GM21360 (cell line): Measurements from ENCODE around the gene PGLYRP3.
"Not testable (repeated sequence)": the region's sequence is repeated elsewhere in the genome, so short reads cannot be mapped to it uniquely, and the experiment has no call there.

Experiments used
- ATAC-seq: cut with Tn5 transposase; IDR thresholded peaks from one replicate; pipeline ENCODE4 v1.9.1; 2021; ENCODE audit warnings: mild to moderate bottlenecking, moderate library complexity; ENCODE audit not compliant: unreplicated experiment

The PGLYRP3 gene

GRCh38 chr1:153318145-153318544 lies 5.4 kb upstream of the PGLYRP3 start:
- not testable (repeated sequence) for ATAC-seq

DNA sequence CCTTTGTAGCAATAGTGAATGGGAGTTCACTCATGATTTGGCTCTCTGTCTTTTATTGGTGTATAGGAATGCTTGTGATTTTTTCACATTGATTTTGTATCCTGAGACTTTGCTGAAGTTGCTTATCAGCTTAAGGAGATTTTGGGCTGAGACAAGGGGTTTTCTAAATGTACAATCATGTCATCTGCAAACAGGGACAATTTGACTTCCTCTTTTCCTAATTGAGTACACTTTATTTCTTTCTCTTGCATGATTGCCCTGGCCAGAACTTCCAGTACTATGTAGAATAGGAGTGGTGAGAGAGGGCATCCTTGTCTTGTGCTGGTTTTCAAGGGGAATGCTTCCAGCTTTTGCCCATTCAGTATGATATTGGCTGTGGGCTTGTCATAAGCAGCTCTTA lies 3.3 kb upstream of the PGLYRP3 start:
- not testable (repeated sequence) for ATAC-seq

DNA sequence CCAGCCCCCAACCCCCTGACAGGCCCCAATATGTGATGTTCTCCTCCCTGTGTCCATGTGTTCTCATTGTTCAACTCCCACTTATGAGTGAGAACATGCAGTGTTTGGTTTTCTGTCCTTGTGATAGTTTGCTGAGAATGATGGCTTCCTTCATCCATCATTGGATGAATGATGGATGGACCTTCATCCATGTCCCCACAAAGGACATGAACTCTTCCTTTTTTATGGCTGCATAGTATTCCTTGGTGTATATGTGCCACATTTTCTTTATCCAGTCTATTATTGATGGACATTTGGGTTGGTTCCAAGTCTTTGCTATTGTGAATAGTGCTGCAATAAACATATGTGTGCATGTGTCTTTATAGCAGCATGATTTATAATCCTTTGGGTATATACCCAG lies 1.6 kb upstream of the PGLYRP3 start:
- ATAC-seq = not testable (repeated sequence)

- no peak for ATAC-seq
Measured at GRCh38 chr1:153313288-153313687, 536 bp upstream of the PGLYRP3 start.

GRCh38 chr1:153310526-153310925 lies 2.2 kb downstream of the PGLYRP3 start:
- ATAC-seq = no peak

- no peak for ATAC-seq
Measured at GRCh38 chr1:153309441-153309840, 3.3 kb downstream of the PGLYRP3 start.

DNA sequence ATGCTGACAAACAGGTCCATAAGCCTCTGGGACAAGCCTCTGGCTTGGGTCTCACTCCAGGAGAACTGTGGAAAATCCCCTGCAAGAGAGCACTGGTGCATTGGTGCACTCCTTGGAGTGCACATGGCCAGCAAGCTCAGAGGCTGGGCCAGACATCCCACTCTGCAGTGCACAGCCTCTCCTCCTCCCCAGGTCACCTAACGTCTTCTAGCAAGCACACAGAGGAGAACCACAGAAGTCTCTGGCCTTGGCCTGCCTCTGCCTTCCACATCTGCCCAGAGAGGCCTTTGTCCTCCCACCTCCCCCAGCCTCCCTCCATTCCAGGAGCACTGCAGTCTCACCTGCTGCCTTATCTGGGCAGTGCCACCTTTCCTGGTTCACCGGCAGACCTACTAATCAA lies 4.2 kb downstream of the PGLYRP3 start:
- no peak for ATAC-seq

GRCh38 chr1:153307221-153307600 lies 5.5 kb downstream of the PGLYRP3 start:
- no peak for ATAC-seq

DNA sequence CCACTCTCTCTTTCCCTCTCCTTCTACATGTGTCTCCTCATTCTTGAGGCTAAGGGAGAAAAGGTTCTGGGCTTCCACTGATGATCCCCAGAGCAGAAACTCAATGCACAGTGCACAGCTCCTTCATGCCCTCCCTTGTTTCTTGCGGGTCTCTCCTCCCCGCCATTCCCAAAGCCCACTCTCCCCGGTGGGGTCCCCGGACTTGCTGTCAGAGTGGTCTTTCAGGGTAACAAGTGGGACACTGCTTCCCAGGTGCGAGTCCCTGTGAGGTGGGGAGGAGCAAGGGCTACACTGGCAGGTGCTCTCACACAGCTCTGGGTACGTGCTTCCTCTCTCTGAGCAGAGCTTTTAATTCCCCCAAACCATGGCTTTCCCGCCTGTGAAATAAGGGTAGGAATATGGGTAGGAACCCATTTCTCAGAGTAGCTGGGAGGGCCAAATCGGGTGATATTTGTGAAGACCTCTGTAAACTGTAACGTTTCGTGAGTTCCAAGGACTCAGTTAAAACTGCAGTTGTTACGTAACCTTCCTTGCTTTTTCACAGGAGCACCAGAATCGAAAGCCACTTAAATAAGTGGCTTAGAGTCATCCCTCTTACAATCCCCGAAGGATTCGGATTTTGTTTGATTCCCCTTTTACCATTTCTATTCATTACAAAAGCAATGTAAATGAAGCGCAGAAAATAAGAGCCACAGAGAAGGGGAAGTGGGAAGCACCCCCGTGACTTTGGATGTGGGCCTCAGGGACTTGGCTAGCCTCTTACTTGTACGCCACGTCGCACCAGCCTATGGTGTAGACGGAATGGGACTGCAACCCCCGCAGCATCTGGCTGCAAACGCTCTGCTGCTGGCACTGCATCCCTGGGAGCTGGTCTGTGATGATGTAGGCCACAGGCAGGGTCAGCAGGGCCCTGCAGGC lies 6.2 kb downstream of the PGLYRP3 start:
- no peak for ATAC-seq

- no peak for ATAC-seq
Measured at GRCh38 chr1:153305682-153306081, 7.1 kb downstream of the PGLYRP3 start.

GRCh38 chr1:153302308-153302707 lies 10.4 kb downstream of the PGLYRP3 start:
- ATAC-seq = no peak

DNA sequence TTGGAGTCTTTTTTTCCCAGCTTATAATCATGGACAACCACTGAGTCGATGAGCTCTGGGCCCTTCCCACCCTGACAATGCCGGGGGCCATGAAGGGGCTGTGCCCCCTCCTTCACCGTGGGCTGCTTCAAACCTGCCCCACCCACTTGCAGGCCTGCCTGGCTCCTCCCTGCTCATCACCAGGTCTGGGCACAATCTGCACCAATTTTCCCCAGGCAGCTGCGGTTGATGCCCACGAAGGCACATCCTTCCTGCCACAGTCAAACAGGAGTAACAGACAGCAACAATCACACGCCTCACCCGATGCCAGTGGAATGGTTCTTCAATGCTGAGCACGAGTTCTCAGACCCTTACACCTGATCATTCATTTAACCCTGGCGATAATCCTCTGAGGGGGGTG lies 18.9 kb downstream of the PGLYRP3 start:
- ATAC-seq = no peak

- ATAC-seq = no peak
Measured at GRCh38 chr1:153293480-153293775, 19.3 kb downstream of the PGLYRP3 start.

GRCh38 chr1:153292740-153293479 lies 19.8 kb downstream of the PGLYRP3 start:
- ATAC-seq = no peak

- no peak for ATAC-seq
Measured at GRCh38 chr1:153292185-153292584, 20.6 kb downstream of the PGLYRP3 start.

DNA sequence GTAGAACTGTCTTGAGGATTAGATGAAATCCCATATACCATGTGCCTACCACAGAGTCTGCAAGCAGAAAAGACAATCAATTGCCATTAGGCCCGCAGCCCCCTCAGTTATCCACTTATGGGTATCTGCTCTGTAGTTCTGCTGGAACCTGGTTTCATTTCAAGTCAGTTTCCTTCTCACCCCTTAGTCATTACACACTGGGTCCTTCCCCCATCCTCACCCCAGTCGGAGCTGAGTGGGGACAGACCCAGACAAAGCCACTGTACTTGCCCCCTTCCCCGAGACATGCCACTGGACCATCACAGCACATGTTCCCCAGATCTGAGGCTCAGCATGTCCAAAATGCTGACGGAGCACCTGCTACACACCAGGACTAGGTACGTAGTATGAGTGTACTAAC lies 21.2 kb downstream of the PGLYRP3 start:
- no peak for ATAC-seq

DNA sequence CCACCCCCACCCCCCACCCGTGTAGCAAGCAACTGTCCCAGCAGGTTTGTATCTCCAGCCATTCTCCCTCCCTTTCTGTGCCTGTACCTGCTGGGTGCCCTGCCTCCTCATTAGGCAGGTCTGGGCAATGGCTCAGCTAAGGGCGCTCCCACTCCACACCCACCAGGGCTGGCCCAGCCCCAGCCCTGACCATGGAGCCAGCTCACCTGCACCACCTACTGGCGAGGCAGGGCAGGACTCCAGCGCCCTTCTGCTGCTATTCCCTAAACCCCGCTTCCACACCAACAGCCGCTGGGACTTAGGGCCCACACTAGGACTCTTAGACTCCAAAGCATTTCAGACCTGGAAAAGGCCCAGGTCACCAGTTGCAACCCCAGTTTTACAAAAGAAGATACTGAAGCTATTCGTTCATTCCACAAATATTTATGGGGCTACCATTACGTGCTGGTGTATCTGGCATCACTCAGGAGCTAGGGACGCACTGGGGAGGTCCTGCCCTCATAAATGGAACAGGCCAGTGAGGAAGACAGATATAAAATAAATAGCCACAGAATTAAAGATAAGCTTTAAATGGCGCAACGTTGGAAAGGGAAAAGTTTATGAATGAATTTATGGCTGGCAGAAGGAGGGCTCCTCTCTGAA lies 24.0 kb downstream of the PGLYRP3 start:
- ATAC-seq = no peak

GRCh38 chr1:153277852-153278251 lies 34.9 kb downstream of the PGLYRP3 start:
- ATAC-seq = no peak

GRCh38 chr1:153272186-153272585 lies 40.6 kb downstream of the PGLYRP3 start:
- no peak for ATAC-seq

DNA sequence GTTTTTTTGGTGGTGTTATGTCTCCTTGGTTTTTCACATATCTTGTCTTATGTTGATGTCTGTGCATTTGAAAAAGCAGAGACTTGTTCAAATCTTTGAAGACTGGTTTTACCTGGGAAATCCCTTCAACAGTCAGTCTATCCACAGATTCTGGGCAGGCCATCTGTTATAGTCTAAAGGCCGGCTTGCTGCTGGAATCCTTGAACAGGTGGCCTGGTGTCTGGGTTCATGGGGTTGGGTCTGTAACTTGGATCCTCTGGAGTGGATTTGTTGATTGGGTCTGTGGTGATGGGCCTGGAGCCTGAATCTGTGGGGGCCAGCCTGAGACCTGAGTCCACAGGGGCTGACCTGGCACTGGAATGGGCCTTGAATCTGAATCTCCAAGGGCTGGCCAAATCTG lies 41.0 kb downstream of the PGLYRP3 start:
- no peak for ATAC-seq

DNA sequence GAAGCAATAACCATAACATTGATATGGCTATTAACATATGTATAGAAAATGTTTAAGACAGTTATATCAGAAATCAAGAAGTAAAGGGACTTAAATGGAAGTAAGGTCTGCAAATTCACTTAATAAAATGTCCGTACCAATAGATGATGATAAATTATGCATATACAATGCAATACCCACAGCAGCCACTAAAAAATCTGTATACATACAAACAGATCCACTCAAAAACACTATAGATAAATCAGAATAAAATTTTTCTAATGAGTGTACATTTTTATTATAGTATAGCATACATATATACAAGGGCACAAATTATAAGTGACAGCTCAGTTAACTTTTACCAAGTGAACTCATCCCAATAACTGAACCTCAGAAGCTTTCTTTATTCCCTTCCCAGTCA lies 47.3 kb downstream of the PGLYRP3 start:
- ATAC-seq = no peak
